Osteoblast (primary cell): ENCODE data around the gene PCSK5. TPM values are rescaled to one million over a fixed set of nuclear protein-coding genes. Genes with fewer than 3 reads are reported as not detected.

Experiments
- DNase-seq: peaks from one replicate; pipeline ENCODE4 v3.0.0; 2011; ENCODE audit warnings: low spot score, mixed read lengths; ENCODE audit not compliant: insufficient read length; ENCODE audit errors: missing footprints
- H2AFZ ChIP-seq: 2 replicates; pipeline ENCODE4 v1.6.0; 2011; ENCODE audit warnings: mild to moderate bottlenecking, low read length
- H3K27ac ChIP-seq: 2 replicates; pipeline ENCODE4 v1.5.1; 2011; ENCODE audit warnings: mild to moderate bottlenecking, low read depth, low read length, moderate library complexity
- H3K27me3 ChIP-seq: 2 replicates; pipeline ENCODE4 v1.6.0; 2012; ENCODE audit warnings: mild to moderate bottlenecking, control low read depth, inconsistent platforms, low read length, moderate library complexity; ENCODE audit not compliant: insufficient read depth
- H3K36me3 ChIP-seq: 2 replicates; pipeline ENCODE4 v1.5.1; 2011; ENCODE audit warnings: mild to moderate bottlenecking, low read length, control low read depth, moderate library complexity; ENCODE audit not compliant: insufficient read depth
- H3K4me1 ChIP-seq: 2 replicates; pipeline ENCODE4 v1.5.1; 2011; ENCODE audit warnings: mild to moderate bottlenecking, low read length, control low read depth, moderate library complexity; ENCODE audit not compliant: insufficient read depth
- H3K4me2 ChIP-seq: 2 replicates; pipeline ENCODE4 v1.6.0; 2011; ENCODE audit warnings: mild to moderate bottlenecking, low read length; ENCODE audit not compliant: insufficient read depth
- H3K4me3 ChIP-seq: fragments of 200-600 bp; sonication (generic); 3 replicates; pipeline ENCODE4 v1.5.1; 2012; ENCODE audit warnings: mild to moderate bottlenecking, low read length, inconsistent platforms; ENCODE audit not compliant: insufficient read depth
- H3K79me2 ChIP-seq: 2 replicates; pipeline ENCODE4 v1.6.0; 2012; ENCODE audit warnings: mild to moderate bottlenecking, low read length, control low read depth, inconsistent platforms; ENCODE audit not compliant: insufficient read depth
- H3K9me3 ChIP-seq: 2 replicates; pipeline ENCODE4 v1.5.1; 2011; ENCODE audit warnings: low read depth, low read length, control low read depth
- H4K20me1 ChIP-seq: 2 replicates; pipeline ENCODE4 v1.6.0; 2012; ENCODE audit warnings: mild to moderate bottlenecking, low read length, control low read depth; ENCODE audit not compliant: insufficient read depth
- CTCF ChIP-seq: IDR thresholded peaks from 2 replicates; pipeline ENCODE4 v1.5.1; 2011; ENCODE audit warnings: mild to moderate bottlenecking, low read depth, low read length, moderate library complexity; ENCODE audit errors: extremely low read depth
- total RNA-seq: library from RNA; depleted of rRNA; stranded (reverse); fragments of >200 nt; gene quantifications from 2 replicates; pipeline ENCODE4 v1.2.3, GENCODE V29; 2012

The PCSK5 gene
- total RNA-seq, 1 donor: 14.5 TPM

- Histone ChIP-seq H3K4me1 (no peaks in the 10 kb centered on the region), H2AFZ (peak overlapping the region; percentile 42), H3K27me3 (no peaks in the 10 kb centered on the region), H3K79me2 (no peaks in the 10 kb centered on the region), H3K36me3 (no peaks in the 10 kb centered on the region), H3K4me2 (no peak overlapping the region), H3K27ac (no peak overlapping the region), H3K9me3 (no peaks in the 10 kb centered on the region), H3K4me3 (no peak overlapping the region), H4K20me1 (no peaks in the 10 kb centered on the region)
- TF ChIP-seq CTCF: no peak
- DNase-seq: no peak
Observed at GRCh38 chr9:76401580-76402354, 511.3 kb downstream of the PCSK5 start.

GRCh38 chr9:76403352-76403751 is 512.9 kb downstream of the PCSK5 start:
- peak overlapping the region; percentile 73 for H3K4me2 ChIP-seq
- H3K4me1 ChIP-seq: no peaks in the 10 kb centered on the region
- TF ChIP-seq CTCF: peak; percentile 67
- H3K27ac ChIP-seq: peak overlapping the region; percentile 42
- no peaks in the 10 kb centered on the region for H3K36me3 ChIP-seq
- no peaks in the 10 kb centered on the region for H3K79me2 ChIP-seq
- H3K9me3 ChIP-seq: no peaks in the 10 kb centered on the region
- no peaks in the 10 kb centered on the region for H3K27me3 ChIP-seq
- no peaks in the 10 kb centered on the region for H4K20me1 ChIP-seq
- H3K4me3 ChIP-seq: peak overlapping the region; percentile 24
- peak; percentile 83 for DNase-seq
- H2AFZ ChIP-seq: peak overlapping the region; percentile 80

- H3K36me3 ChIP-seq: no peaks in the 10 kb centered on the region
- no peak for TF ChIP-seq CTCF
- no peaks in the 10 kb centered on the region for H3K79me2 ChIP-seq
- no peak overlapping the region for H3K27ac ChIP-seq
- H3K4me2 ChIP-seq: no peak overlapping the region
- H4K20me1 ChIP-seq: no peaks in the 10 kb centered on the region
- no peak overlapping the region for H3K4me3 ChIP-seq
- no peaks in the 10 kb centered on the region for H3K27me3 ChIP-seq
- no peaks in the 10 kb centered on the region for H3K9me3 ChIP-seq
- H2AFZ ChIP-seq: peak overlapping the region; percentile 64
- H3K4me1 ChIP-seq: no peaks in the 10 kb centered on the region
- DNase-seq: no peak
Observed at GRCh38 chr9:76404401-76404800, 513.9 kb downstream of the PCSK5 start.

- Histone ChIP-seq H3K27me3 (no peaks in the 10 kb centered on the region), H3K36me3 (no peaks in the 10 kb centered on the region), H3K4me1 (no peaks in the 10 kb centered on the region), H3K4me3 (no peak overlapping the region), H3K79me2 (no peaks in the 10 kb centered on the region), H2AFZ (peak overlapping the region; percentile 75), H3K4me2 (no peak overlapping the region), H3K27ac (no peak overlapping the region), H4K20me1 (no peaks in the 10 kb centered on the region), H3K9me3 (no peaks in the 10 kb centered on the region)
- no peak for TF ChIP-seq CTCF
- no peak for DNase-seq
Observed at GRCh38 chr9:76405340-76405739, 514.9 kb downstream of the PCSK5 start.
